Measurements from ENCODE around the gene RASSF8.

Gene RASSF8

GRCh38 chr12:26010293-26010821, 51.9 kb downstream of the RASSF8 start:
- H3K9me2 ChIP-seq (replicated peaks; ENCODE audit: control insufficient read depth, low read length): no peaks in the 10 kb centered on the region
- no peaks in the 10 kb centered on the region for H3F3A ChIP-seq (ENCODE audit: control insufficient read depth, insufficient read depth)
- TF ChIP-seq EZH2phosphoT487 (IDR thresholded peaks at IDR 0.05; ENCODE audit: borderline replicate concordance, low read length): no peak
- TF ChIP-seq CTCF (IDR thresholded peaks at IDR 0.05; ENCODE audit: low read depth, low read length, poor library complexity, severe bottlenecking): no peak
- no peak overlapping the region for H3K4me3 ChIP-seq (ENCODE audit: low read length)
- no peaks in the 10 kb centered on the region for H3K9me3 ChIP-seq (ENCODE audit: control insufficient read depth, insufficient read depth, low read length)
- no peaks in the 10 kb centered on the region for H3K27me3 ChIP-seq (ENCODE audit: control insufficient read depth, low read length)
- no peaks in the 10 kb centered on the region for H4K20me1 ChIP-seq (ENCODE audit: control insufficient read depth, insufficient read depth, low read depth, low read length)
- no peak overlapping the region for H3K27ac ChIP-seq (ENCODE audit: low read depth, low read length)
- no peaks in the 10 kb centered on the region for H3K79me2 ChIP-seq (ENCODE audit: control insufficient read depth, low read length)
- no peak overlapping the region for H3K4me2 ChIP-seq (ENCODE audit: low read length)
- H3K4me1 ChIP-seq (ENCODE audit: control insufficient read depth, low read length): no peaks in the 10 kb centered on the region
- H3K36me3 ChIP-seq (ENCODE audit: control insufficient read depth, low read length): no peaks in the 10 kb centered on the region

- H3K4me3 ChIP-seq (ENCODE audit: low read length): no peak overlapping the region
- no peak overlapping the region for H3K27ac ChIP-seq (ENCODE audit: low read depth, low read length)
- H3K36me3 ChIP-seq (ENCODE audit: control insufficient read depth, low read length): no peaks in the 10 kb centered on the region
- TF ChIP-seq EZH2phosphoT487 (IDR thresholded peaks at IDR 0.05; ENCODE audit: borderline replicate concordance, low read length) (no peak), CTCF (IDR thresholded peaks at IDR 0.05; ENCODE audit: low read depth, low read length, poor library complexity, severe bottlenecking) (no peak)
- no peaks in the 10 kb centered on the region for H3K27me3 ChIP-seq (ENCODE audit: control insufficient read depth, low read length)
- no peaks in the 10 kb centered on the region for H3K9me3 ChIP-seq (ENCODE audit: control insufficient read depth, insufficient read depth, low read length)
- no peaks in the 10 kb centered on the region for H3K79me2 ChIP-seq (ENCODE audit: control insufficient read depth, low read length)
- H3F3A ChIP-seq (ENCODE audit: control insufficient read depth, insufficient read depth): no peaks in the 10 kb centered on the region
- H3K4me2 ChIP-seq (ENCODE audit: low read length): no peak overlapping the region
- H3K9me2 ChIP-seq (replicated peaks; ENCODE audit: control insufficient read depth, low read length): no peaks in the 10 kb centered on the region
- H4K20me1 ChIP-seq (ENCODE audit: control insufficient read depth, insufficient read depth, low read depth, low read length): no peaks in the 10 kb centered on the region
- H3K4me1 ChIP-seq (ENCODE audit: control insufficient read depth, low read length): no peaks in the 10 kb centered on the region
These were observed 52.6 kb downstream of the RASSF8 start for GRCh38 chr12:26011099-26011498.

- Histone ChIP-seq H3K36me3 (ENCODE audit: control insufficient read depth, low read length) (no peaks in the 10 kb centered on the region), H3K4me3 (ENCODE audit: low read length) (no peak overlapping the region), H3K4me1 (ENCODE audit: control insufficient read depth, low read length) (no peaks in the 10 kb centered on the region)
These were observed 55.6 kb downstream of the RASSF8 start for GRCh38 chr12:26014085-26014484.

More at GRCh38 chr12:26014085-26014484, 55.6 kb downstream of the RASSF8 start:
- Histone ChIP-seq H3K9me3 (ENCODE audit: control insufficient read depth, insufficient read depth, low read length) (no peaks in the 10 kb centered on the region), H3F3A (ENCODE audit: control insufficient read depth, insufficient read depth) (no peaks in the 10 kb centered on the region), H3K79me2 (ENCODE audit: control insufficient read depth, low read length) (no peaks in the 10 kb centered on the region), H3K27me3 (ENCODE audit: control insufficient read depth, low read length) (peaks cover 8% of the 10 kb centered on the region; the same call in 1 of the 2 replicates), H3K27ac (ENCODE audit: low read depth, low read length) (no peak overlapping the region), H3K9me2 (replicated peaks; ENCODE audit: control insufficient read depth, low read length) (no peaks in the 10 kb centered on the region), H4K20me1 (ENCODE audit: control insufficient read depth, insufficient read depth, low read depth, low read length) (no peaks in the 10 kb centered on the region), H3K4me2 (ENCODE audit: low read length) (no peak overlapping the region)
- no peak for TF ChIP-seq CTCF (IDR thresholded peaks at IDR 0.05; ENCODE audit: low read depth, low read length, poor library complexity, severe bottlenecking)
- TF ChIP-seq EZH2phosphoT487 (IDR thresholded peaks at IDR 0.05; ENCODE audit: borderline replicate concordance, low read length): no peak

All from DOHH2 (cell line).